Neural crest cell (in vitro differentiated cells): ENCODE data around the gene TAF1A. TPM values are rescaled to one million over a fixed set of nuclear protein-coding genes. Genes with fewer than 3 reads are reported as not detected.

Experiments used
- DNase-seq: peaks from one replicate; pipeline ENCODE4 v3.0.0; 2021; ENCODE audit warnings: low read depth, mixed read lengths, low spot score
- H3K27ac Mint-ChIP-seq: one replicate; pipeline ENCODE4 v1.8.0; 2021; ENCODE audit warnings: mild to moderate bottlenecking, mixed read lengths; ENCODE audit not compliant: unreplicated experiment
- H3K27me3 Mint-ChIP-seq: 2 replicates; pipeline ENCODE4 v1.8.0; 2021; ENCODE audit warnings: low read depth, mild to moderate bottlenecking, mixed read lengths
- H3K36me3 Mint-ChIP-seq: 2 replicates; pipeline ENCODE4 v1.8.0; 2021; ENCODE audit warnings: low read depth, mild to moderate bottlenecking, mixed read lengths
- H3K4me1 Mint-ChIP-seq: 2 replicates; pipeline ENCODE4 v1.8.0; 2021; ENCODE audit warnings: mixed read lengths
- H3K4me3 Mint-ChIP-seq: one replicate; pipeline ENCODE4 v1.8.0; 2021; ENCODE audit warnings: mild to moderate bottlenecking, mixed read lengths
- H3K9me3 Mint-ChIP-seq: 2 replicates; pipeline ENCODE4 v1.8.0; 2021; ENCODE audit warnings: mixed read lengths
- long read RNA-seq: library from polyadenylated mRNA; unstranded; transcript quantifications from one replicate; pipeline ENCODE4 v2.0.0, GENCODE V29; 2020
- total RNA-seq: library from RNA; stranded (reverse); gene quantifications from 2 replicates; pipeline ENCODE4 v1.2.1, GENCODE V29; 2021
- TF ChIP-seq, protein P1 (sequence below): fragments of 200-600 bp; sonication (generic); conservative IDR thresholded peaks from 2 replicates; pipeline ENCODE4 v1.5.0; 2021; ENCODE audit warnings: antibody characterized with exemption, mild to moderate bottlenecking

TAF1A gene
- 19.7 and 22.7 TPM in 2 replicates for total RNA-seq
- long read RNA-seq, transcript TAF1A-202 (11 exons, 1,894 nt), result major isoform, 27 of 59 reads
- long read RNA-seq, transcript TAF1A-201 (12 exons, 1,966 nt), result minor isoform, 5 of 59 reads
- long read RNA-seq, partial matches to known transcripts, result 11 of 59 reads
- long read RNA-seq, other reads (novel, unspliced or antisense), result 16 of 59 reads

DNA sequence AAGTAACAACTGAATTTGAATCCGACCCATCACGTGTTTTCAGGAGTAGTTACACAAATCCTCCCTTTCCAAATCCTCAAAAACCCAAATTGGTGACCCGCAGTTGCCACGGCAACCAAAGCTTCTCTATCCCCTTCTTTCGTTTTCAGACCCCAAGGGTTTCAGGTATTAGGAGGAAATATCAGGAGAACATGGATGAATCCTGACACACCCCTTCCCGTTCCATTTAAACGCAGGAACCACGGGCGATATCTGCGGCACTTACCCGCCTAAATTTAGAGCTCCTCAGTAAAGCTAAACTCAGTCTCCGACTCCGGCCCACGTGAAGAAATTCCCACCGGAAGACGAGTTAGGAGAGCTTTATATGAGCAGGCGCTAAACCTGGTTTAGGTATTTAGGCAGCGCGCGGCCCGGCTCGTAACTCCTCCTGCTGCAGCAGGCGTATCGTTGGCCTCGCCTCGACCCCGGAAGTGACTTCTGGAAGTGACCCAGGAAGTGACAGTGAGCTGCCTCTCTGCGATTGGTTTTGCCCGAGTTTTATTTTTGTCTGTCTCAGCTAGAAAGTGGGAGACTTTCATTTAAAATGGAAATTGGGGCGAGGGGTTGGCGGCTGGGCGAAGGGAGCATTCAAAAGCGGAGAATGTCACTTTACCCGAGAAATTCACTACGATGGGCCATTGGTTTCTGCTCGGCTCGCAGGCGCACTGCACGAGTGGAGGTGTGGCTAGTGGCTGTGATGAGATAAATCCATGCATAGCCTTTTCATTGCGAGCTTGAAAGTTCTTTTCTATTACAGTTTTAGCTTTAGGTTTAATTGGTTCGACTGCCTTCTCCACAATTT lies at the start of gene TAF1A:
Gene TAF1A, minus strand, starts transcription at position 472 of the 841 bp plus-strand sequence.
- TF ChIP-seq, protein P1, sequence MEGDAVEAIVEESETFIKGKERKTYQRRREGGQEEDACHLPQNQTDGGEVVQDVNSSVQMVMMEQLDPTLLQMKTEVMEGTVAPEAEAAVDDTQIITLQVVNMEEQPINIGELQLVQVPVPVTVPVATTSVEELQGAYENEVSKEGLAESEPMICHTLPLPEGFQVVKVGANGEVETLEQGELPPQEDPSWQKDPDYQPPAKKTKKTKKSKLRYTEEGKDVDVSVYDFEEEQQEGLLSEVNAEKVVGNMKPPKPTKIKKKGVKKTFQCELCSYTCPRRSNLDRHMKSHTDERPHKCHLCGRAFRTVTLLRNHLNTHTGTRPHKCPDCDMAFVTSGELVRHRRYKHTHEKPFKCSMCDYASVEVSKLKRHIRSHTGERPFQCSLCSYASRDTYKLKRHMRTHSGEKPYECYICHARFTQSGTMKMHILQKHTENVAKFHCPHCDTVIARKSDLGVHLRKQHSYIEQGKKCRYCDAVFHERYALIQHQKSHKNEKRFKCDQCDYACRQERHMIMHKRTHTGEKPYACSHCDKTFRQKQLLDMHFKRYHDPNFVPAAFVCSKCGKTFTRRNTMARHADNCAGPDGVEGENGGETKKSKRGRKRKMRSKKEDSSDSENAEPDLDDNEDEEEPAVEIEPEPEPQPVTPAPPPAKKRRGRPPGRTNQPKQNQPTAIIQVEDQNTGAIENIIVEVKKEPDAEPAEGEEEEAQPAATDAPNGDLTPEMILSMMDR, result no peak
- Mint-ChIP-seq H3K27ac (peak within 1 kb of the TSS; percentile 96), H3K4me3 (peak within 1 kb of the TSS; percentile 99), H3K4me1 (peaks cover 34% of the 10 kb centered on the region), H3K9me3 (no peaks in the 10 kb centered on the region), H3K36me3 (no peaks in the 10 kb centered on the region), H3K27me3 (peaks cover 17% of the 10 kb centered on the region)
- peak; percentile 63 for DNase-seq

DNA sequence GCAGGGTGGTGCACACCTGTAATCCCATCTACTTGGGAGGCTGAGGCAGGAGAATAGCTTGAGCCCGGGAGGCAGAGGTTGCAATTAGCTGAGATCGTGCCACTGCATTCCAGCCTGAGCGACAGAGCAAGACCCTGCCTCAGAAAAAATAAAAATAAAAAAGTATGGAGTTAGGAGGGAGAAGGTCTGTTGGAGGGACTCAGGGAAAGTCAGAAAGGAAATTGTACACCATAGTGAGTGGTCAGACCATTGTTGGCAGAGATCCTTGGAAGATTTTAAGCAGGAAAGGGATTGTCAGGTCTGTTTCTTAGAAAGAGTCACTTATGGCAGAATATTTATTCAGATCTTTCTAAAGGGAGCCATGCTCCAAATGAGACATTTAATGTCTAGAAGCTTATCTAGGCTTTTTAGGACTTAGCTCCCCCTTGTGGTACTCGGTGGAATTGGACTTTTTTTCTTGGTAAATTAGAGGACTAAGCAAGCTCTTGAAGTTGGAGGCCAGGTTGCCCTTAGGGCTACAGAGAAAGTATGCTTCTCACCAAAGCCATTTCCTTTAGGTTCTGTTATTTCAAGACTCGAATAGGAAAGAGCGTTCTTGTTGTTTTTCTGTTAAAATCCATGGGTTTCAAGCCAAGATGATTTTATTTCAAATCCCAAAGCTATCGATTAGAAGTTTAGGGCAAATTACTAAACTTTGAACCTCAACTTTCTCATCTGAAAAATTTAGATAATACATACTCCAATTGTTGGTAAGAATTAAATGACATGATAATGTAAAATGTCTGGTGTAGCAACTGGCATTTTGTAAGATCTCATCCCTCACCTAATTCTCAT lies 44.7 kb upstream of the TAF1A start:
- H3K27me3 Mint-ChIP-seq, result no peaks in the 10 kb centered on the region
- TF ChIP-seq, protein P1, result peak; percentile 92
- no peaks in the 10 kb centered on the region for H3K4me1 Mint-ChIP-seq
- no peak overlapping the region for H3K4me3 Mint-ChIP-seq
- peak; percentile 76 for DNase-seq
- no peak overlapping the region for H3K27ac Mint-ChIP-seq
- H3K9me3 Mint-ChIP-seq, result no peaks in the 10 kb centered on the region
- peaks cover 15% of the 10 kb centered on the region for H3K36me3 Mint-ChIP-seq

DNA sequence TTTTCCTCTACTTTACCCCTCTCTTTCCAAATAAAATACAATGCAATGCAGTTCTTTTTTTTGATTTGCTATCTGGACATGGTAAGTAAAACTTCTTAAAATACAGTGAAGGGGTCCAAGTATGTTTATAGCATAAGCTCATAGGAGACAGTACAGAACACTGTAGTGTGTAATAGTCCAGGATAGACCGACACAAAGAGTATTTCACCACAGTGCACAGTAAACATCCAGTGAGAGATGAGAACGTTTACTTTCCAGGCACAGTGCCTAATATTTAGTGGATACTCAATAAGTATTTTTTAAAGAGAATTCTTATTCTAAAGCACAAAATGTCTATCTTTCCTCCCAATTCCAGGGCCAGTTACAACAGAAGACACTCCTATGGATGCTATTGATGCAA lies 43.0 kb upstream of the TAF1A start:
- Mint-ChIP-seq H3K9me3 (no peaks in the 10 kb centered on the region), H3K27me3 (no peaks in the 10 kb centered on the region), H3K4me3 (no peak overlapping the region), H3K4me1 (no peaks in the 10 kb centered on the region), H3K36me3 (peaks cover 8% of the 10 kb centered on the region), H3K27ac (no peak overlapping the region)
- no peak for DNase-seq
- TF ChIP-seq, protein P1, result no peak

DNA sequence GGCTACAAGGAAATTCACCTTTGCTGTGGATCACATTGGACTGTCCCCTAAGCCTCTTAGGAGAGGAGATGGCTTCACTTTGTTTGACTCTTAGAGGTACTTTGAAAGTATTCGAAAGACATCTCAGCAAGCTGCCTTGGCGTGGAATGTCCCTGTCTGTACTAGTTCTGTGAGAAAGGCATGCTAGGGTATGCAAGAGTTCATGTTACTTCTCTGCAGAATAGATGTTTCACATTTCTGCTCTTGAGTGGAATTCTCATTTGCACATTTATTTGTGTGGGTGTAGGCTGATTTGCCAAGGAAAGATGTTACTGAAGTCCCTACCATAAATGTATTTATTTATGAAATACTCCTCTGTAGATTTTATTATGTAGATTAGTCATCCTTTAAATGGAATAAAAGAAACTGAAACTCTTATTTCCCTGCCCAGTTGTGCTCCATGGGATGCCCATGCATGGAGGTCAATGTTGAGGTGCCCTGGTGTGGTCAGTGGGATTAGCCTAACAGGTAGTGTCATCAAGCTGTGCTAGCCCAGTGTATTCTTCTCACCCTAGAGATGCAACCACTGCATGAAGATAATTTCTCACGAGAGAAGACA lies 42.0 kb upstream of the TAF1A start:
- H3K4me3 Mint-ChIP-seq, result no peak overlapping the region
- TF ChIP-seq, protein P1, result no peak
- DNase-seq, result no peak
- no peaks in the 10 kb centered on the region for H3K27me3 Mint-ChIP-seq
- H3K4me1 Mint-ChIP-seq, result no peaks in the 10 kb centered on the region
- H3K9me3 Mint-ChIP-seq, result no peaks in the 10 kb centered on the region
- H3K36me3 Mint-ChIP-seq, result peaks cover 8% of the 10 kb centered on the region
- H3K27ac Mint-ChIP-seq, result no peak overlapping the region

DNA sequence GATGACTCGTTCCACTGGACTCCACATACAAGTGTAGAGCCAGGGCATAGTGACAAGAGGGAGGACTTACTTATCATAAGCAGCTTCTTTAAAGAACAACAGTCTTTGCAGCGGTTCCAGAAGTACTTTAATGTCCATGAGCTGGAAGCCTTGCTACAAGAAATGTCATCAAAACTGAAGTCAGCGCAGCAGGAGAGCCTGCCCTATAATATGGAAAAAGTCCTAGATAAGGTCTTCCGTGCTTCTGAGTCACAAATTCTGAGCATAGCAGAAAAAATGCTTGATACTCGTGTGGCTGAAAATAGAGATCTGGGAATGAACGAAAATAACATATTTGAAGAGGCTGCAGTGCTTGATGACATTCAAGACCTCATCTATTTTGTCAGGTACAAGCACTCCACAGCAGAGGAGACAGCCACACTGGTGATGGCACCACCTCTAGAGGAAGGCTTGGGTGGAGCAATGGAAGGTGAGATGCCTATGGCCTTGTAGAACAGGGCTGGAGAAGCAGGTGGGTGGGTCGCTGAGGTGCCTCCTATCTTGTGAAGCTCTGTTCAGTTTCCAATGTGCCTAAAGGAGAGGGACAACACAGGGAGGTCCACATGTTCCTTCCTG lies 40.3 kb upstream of the TAF1A start:
- Mint-ChIP-seq H3K4me1 (no peaks in the 10 kb centered on the region), H3K9me3 (no peaks in the 10 kb centered on the region), H3K36me3 (peaks cover 8% of the 10 kb centered on the region), H3K27me3 (no peaks in the 10 kb centered on the region), H3K27ac (no peak overlapping the region), H3K4me3 (no peak overlapping the region)
- TF ChIP-seq, protein P1, result no peak
- DNase-seq, result no peak
